Measurements from ENCODE around the gene RNASE13. TPM values are rescaled to one million over a fixed set of nuclear protein-coding genes. Genes with fewer than 3 reads are reported as not detected.
"Not testable (repeated sequence)": the region's sequence is repeated elsewhere in the genome, so short reads cannot be mapped to it uniquely, and the experiment has no call there.

RNASE13 gene
- polyA plus RNA-seq, 1 donor, result 0.68 TPM

DNA sequence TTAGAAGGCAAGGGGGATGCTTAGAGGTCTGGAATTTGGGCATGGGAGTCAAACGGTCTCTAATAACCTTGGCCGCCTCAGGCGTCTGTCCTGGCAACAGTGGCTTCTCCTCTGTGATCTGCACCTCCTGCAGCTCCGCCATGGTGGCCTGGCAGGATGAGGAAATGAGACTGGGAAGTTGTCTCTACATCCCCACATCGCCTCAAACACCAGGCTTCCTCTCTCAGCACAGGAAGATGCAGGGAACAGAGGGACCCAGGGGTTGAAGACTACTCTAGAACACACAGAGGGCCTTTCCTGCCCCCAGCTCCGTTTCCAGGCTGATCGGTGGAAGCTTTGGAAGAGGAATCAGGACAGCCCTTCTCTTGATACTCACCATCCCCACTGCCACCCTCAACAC lies 11.4 kb downstream of the RNASE13 start:
- DNase-seq, result no peak

DNA sequence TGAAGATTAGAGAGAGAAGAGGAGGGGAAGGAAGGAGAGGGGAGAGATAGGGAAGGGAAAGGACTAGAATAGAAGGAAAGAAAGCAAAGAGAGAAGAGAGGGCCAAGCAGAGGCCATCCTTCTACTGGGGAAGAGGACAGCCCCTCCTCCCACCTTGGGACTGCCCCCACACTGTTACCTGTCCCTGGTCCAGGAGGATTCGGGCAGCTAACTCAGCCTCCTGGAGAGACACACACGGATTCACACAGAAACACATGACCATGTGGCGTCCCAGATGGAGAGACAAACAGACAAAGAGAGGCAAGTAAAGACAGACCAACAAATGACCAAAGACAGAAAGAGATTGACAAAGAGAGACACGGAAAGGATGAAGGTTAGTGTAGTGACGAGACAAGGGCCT lies 11.9 kb downstream of the RNASE13 start:
- DNase-seq, result no peak

DNA sequence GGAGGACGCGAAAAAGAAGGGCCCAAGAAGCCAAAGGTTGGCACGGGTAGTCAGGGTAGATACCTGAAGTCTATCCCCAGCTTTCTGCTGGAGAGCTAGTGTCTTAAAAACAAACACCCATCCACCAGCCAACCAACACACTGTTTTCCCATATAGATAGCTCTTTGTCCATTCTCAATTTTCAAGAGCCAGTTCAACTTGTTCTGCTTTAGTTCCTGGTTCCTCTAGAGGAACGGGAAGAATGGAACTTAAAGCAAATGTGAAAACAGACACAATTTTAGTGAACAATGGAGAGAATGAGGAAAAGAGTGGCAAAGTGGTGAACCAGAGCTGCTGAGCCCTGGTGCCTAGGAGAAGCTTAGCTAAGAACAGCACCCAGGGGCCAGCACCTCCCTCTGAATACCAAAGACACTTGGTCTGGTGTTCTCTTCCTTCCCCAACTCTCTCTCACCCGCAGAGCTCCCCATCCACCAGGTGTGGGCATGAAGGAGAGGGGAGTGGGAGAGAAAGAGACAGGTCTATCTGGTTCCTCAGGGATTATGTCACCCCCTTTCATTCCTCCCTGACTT lies 13.5 kb downstream of the RNASE13 start:
- no peak for DNase-seq

DNA sequence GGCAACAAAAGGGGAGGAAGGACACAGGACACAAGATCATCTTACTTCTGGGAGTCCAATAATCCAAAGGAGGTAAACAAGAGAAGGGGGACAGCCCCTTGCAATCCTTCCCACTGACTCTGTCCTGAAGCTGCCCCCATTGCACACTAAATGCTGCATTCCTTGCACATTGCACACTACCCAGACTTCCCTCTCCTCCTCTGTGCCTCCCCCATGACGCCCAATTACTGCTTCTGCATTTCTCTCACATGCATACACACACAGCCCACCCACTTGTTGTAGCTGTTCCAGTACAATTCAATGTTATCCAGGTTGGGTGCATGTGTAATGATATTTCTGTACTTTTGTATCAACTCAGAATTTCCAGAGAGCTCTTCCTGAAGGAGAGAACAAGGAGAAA lies 15.2 kb downstream of the RNASE13 start:
- DNase-seq, result no peak

DNA sequence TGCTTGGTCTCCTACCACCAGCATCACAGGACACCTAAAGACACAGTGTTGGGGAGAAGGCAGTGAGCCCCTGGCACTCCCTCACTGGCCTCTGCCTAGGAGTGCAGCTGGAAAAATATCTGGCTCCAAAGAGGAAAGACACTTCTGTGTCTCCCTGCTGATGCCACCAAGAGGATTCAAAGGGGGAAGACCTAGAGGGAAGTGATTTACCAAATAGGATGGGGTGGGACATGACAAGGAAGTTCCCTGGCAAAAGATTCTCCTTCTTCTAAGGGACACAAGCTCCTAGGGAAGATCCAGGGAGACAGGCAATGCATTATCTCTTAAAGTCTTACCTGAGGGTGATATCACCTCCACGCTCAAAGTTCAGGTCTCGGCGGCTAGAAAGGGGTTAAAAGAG lies 15.8 kb downstream of the RNASE13 start:
- no peak for DNase-seq

DNA sequence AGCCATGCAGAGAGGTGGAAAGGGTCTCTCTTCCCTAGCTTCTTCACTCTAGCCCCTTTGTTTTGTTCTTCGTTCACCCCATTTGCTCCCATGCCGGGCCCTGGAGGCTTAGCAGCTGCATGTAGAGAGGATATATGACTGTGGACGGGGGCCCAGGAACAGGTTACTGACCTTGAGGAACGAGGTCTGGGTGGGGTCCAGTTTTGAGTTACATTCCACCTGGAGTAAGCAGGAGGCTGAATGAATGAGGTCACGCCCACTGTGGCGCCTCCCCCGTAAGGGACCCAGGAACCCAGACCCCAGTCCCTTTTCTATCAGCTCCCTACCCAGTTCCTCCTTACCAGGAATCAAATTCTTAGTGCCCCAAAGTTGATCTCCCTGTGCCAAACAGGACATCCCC lies 16.3 kb downstream of the RNASE13 start:
- no peak for DNase-seq

DNA sequence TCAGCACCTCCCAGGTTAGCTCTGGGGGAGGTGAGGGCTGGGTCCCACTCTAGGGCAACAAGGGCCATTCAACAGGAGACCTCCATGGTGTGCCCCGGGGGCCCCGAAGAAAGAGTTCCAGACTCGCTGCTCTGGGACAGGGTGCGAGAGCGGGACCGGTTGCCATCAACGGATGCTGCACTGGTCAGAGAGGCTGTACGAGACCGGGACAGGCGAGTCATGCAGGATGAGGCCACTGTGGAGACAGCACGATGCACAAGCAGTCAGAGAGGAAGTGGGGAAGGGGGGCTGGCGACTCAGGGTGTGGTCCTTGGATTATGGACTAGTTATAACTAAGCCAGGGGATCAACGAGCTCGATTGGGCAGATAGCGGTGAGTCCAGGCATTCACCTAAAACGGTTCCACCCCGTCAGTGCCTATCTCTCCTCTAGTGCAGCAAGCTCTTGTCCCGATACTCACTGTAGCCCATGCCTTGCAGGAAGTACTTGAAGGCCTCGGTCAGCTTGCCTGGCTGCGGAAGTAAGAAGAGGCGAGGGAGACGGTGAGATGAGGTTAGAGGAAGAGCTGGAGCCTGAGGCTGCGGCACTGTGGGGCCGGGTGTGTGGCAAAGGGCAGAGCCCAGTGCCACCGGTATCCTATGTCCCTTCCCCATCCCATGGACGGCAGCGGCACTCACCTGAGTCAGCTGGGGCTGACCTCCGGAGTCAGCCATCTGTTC lies 16.9 kb downstream of the RNASE13 start:
- no peak for DNase-seq

DNA sequence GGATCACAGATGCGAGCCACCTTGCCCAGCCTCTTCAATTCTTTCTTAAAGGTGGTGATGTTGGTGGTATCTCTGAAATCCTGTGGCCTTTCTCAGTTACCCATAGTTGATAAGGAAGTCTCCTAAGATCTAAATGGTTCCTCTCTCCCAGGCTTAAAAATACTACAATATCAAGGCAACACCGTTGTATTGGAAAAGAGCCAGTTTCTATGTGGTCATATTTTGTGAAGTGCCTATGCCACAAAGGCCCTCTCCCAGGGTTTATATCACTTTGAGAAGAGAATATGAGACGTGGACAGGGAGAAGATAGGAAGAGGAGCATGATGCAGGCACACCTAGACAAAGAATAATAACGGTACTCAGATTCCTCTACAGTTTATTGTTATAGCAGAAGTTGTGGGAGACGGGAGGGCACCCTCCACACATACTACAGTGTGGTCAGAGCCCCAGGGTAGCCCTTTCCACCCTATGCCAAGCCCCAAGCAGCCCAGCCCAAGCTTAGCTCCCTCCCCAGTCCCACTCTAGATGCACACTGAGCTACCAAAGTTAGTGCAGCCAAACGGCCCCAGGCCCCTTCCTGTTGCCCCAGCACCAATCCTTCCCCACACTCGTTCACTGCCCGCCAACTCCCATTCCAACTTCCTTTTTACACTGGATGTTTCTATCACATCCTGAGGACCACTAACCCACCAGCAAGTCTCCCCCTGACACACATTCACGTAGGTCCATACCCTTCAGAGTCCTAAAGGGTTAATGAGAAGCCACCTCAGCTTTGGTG lies 18.0 kb downstream of the RNASE13 start:
- no peak for DNase-seq

DNA sequence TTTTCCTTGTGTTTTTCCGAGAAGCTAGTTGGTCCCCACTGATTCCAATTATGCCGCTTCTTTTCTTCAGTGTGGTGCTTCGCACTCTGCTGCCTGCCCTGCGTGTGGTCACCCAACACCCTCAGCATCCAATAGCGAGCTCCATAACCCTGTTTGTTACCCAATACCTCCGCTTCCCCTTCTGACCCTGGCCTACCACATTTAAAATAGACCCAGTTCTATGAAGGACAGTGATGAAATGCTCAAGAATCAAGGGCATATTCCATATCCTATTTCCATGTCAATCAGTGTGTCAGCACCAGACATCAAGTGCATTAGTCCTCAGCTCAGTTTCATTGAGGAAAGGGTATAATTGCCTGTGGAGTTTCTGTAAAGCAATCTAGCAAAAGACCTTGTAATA lies 19.3 kb downstream of the RNASE13 start:
- no peak for DNase-seq

DNA sequence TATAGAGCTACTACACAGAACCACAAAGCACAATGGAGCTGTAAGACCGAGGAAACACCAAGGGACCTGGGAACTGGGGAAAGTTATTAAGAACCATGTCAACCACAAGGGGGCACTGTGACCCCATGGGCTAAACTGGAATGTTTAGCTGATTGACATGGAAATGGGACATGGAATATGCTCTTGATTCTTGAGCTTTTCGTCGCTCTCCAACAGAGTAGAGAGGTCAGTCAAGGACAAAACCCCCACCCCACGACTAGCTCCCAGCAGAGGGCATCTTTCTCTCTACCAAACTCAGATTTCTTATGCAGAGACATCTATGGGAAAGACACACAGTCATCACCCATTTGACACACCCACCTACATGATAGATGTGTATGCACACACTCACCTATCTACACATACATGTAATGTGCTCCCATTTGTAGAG lies 19.8 kb downstream of the RNASE13 start:
- DNase-seq, result peak; percentile 93

DNA sequence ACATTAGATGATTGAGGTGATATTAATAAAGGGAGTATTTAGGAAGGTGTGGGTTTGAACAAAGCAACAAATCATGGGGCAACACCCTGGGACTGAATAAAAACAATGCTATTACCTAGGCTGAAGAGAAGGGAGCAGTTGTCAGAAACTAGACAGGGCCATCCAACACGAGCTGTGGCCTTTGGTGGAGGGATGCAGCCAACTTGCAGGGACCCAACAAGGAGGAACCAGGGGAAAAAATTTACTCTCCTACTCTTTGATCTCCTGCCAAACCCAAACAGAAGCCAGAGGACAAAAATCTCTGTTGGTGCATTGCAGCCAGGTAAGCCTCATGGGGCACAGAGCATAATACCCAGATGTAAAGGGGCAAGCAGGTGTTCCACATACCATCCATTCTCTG lies 23.5 kb downstream of the RNASE13 start:
- no peak for DNase-seq

DNA sequence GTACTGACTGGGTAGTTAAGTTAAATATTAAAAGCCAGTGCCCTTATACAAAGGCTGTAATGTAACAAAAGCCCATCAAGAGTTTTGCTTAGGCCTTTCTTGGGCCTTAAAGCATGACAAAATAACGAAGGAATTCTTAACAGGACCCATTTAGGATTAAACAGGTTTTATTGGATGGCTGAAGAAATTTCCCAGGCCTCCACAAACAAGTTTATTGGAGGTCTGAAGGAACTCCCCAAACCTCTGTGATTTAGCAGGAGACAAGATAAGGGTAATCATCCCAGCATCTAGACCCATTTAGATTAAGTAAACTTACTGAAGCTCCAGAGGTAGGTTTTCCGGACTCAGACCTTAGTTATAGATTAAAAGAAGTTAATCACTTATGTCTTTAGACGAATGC lies 24.9 kb downstream of the RNASE13 start:
- DNase-seq, result not testable (repeated sequence)

DNA sequence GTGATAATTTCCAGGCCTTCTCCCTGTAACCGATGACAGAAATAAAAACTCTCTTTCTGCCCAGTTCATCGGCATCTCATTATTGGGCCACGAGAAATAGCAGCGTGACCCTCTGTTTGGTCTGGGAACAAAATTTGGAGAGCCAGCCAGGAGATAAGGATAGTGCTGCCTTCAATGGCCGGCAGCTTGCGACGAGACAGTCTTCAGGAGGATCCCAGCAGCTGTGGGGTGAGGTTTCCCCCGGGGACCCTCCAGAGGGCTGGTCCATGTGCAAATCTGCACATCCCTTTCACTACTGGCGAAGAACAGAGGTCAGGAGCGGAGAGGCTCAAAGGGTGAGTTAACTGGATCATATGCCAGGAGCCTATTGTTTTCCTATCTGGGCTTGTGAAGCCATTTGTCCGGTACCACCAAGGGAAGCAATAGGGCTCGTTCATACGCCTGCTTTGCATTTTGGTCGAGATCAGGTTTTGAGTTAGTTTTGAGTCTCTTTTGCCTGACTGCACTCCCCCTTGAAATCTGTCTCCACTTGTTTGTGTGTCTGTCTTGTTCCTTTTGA lies 30.7 kb downstream of the RNASE13 start:
- no peak for DNase-seq

DNA sequence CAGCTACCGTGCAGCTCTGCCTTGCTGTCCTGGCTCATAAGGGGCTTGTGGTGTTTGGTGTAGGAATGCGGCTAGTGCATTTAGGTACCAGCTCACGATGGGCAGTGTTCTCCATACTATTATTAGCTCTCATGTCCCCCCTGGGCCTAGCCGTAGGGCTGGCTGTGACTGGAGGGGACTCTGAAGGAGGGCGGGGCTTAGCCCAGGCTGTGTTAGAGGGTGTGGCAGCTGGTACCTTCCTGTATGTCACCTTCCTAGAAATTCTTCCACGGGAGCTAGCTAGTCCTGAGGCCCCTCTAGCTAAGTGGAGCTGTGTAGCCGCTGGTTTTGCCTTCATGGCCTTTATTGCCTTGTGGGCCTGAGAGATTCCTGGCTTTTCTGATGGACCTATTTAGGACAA lies 33.4 kb downstream of the RNASE13 start:
- DNase-seq, result no peak

DNA sequence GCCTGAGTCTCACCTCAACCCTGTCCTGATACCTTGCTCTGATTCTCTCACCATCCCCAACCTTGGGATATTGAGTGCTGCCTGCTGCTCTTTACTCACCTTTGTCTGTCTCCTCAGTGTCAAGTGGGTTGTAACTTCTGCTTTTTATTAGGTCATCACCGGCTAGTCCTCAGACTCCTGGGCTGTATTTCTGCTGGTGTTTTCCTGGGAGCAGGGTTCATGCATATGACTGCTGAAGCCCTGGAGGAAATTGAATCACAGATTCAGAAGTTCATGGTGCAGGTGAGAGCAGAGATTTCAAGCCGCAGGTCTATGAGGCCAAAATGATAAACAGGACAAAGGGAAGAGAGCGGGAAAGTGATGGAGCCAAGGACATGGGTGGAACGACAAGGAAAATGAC lies 35.0 kb downstream of the RNASE13 start:
- no peak for DNase-seq

DNA sequence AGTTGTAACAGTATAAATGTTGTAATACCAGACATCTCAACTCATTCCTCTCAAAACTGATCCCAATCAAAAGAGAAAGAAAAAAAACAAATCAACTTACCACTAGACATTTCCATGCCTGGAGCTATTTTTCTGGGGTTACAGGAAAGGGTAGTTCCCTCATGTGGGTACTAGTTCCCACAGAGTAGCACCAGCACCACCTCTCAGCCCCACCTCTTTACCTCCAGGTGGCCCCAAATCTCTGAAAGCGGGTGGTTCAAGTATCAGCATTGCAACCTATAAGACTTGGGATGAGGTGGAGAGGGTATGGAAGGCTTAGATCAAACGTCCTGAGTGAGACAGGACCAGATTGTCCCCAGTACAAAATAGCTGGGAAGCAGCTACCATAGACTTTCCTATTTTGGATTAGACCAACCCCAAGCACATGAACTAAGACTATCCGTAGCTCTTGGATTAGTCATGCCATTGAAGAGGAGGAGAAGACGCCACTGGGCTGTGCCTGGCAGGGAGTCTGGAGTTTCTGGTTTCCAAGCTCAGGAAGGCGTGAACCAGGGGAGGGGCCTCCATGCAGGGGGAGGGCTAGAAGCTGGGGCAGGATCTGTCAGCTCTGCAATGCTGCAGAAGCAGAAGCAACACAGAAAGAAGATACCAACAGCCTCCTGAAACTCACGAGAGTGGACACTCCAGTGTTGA lies 35.8 kb downstream of the RNASE13 start, which contains the start of gene SLC39A2:
Gene SLC39A2, plus strand, starts transcription at position 620 of the 693 bp plus-strand sequence. CDS start 154 bp downstream, outside the sequence.
- DNase-seq, result no peak

DNA sequence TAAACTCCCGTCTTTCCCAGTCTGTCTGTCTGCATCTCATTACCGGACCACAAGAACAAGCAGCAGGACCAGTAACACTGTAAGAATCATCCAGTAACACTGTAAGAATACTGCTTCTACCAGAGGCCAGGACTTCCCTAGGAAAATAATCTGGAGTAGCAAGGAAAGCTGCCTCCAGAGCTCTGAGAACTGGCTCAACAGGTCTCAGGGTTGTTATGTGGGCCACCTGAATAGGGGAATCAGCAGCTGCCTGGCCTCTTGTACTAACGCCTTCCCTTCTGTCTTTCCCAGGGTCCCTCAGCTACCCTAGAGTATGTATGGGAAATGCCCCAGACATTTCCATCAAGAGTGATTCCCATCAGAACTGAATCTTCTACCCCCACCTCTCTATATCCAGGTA lies 36.5 kb downstream of the RNASE13 start:
- DNase-seq, result no peak

DNA sequence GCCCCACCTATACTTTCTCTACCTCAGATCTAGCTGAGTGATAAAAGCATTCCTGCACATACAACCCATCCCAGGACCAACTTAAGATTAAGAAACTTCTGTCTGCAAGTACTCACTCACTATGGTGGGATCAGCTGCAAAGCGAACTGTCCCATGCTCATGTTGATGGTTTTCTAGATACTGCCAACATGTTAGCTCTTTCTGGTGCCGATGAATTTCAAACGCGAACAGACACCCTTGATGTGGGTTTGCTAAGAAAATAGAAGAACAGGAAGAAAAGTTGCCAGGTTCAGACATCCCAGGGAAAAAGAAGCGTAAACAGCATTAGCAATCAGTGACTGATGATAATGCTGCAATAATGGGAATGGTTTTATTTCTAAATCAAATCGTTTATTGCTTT lies 37.0 kb downstream of the RNASE13 start:
- DNase-seq, result no peak

DNA sequence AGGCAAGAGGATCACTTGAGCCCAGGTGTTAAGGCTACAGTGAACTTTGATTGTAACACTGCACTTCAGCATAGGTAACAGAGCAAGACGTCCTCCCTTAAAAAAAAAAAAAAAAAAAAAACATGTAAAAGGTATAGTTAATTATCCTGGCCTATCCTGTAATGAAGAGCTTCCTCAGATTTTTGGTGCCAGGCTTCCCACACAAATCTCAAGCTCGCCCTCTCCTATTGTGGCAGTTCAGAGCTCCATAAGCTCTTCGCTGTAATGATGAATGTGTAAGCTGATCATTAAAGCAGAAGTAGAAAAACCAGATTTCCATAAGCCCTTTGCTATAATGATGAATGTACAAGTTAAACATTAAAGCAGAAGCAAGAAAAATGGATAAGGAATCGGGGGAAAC lies 37.5 kb downstream of the RNASE13 start:
- no peak for DNase-seq

DNA sequence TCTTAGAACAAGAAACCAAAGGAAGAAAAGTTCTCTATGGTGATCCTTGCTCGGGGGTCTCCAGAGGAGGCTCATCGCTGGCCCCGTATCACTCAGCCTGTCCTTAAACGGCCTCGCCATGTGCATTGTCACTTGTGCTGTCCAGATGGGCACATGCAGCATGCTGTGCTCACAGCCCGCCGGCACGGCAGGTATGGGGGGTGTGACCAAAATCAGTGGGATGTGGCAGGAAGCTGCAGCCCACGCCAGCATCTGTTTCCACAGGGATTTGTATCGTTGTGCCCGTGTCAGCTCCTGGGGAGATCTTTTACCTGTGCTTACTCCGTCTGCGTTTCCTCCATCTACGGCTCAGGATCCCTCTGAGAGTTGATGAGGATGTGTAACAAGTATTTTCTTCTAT lies 38.1 kb downstream of the RNASE13 start:
- no peak for DNase-seq

DNA sequence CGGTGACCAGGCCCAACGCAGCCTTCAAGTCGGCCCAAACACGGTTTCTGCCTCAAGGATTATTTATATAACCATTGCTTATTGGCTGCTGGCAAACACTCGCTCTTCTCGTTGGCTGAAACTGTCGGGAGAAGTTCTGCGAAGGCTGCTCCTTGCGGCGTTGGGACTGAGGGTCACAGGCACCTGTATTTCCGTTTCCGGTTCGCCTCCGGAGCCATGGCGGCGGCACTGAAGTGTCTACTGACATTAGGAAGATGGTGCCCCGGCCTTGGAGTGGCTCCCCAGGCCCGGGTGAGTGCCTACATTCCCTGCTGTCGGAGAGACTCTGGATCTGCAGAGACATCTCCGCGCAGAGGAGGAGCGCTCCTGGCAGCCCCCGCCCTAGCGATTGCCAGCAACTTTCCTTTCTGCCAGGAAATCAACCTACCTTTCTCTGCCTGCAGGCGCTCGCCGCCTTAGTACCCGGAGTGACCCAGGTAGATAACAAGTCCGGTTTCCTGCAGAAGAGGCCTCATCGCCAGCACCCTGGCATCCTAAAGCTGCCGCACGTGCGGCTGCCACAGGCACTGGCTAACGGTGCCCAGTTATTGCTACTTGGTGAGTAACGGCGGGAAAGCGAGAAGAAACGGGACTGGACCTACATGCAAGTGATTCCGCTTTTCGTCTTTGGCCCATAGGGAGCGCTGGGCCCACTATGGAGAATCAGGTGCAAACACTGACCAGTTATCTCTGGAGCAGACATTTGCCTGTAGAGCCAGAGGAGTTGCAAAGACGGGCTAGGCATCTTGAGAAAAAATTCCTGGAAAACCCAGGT lies 44.6 kb downstream of the RNASE13 start, which contains the start of gene METTL17:
Gene METTL17, plus strand, starts transcription at position 194 of the 814 bp plus-strand sequence. Its CDS starts 23 bp downstream, at position 217.
- DNase-seq, result peak; percentile 96
